Left ventricle myocardium inferior (tissue), 1 donor: Measurements from ENCODE around the gene SON. TPM values are rescaled to one million over a fixed set of nuclear protein-coding genes. Genes with fewer than 3 reads are reported as not detected.
"Not testable (repeated sequence)": the region's sequence is repeated elsewhere in the genome, so short reads cannot be mapped to it uniquely, and the experiment has no call there.

Experiments used
- DNase-seq: peaks from one replicate; pipeline ENCODE4 v3.0.0-alpha.2; 2020
- H3K27ac ChIP-seq: fragments of 200-600 bp; replicated peaks from 2 replicates; pipeline ENCODE4 v1.8.0; 2021
- H3K27me3 ChIP-seq: fragments of 200-600 bp; 2 replicates; pipeline ENCODE4 v1.8.0; 2021; ENCODE audit warnings: low read depth
- H3K36me3 ChIP-seq: fragments of 200-600 bp; 2 replicates; pipeline ENCODE4 v1.8.0; 2021
- H3K4me1 ChIP-seq: fragments of 200-600 bp; 2 replicates; pipeline ENCODE4 v1.8.0; 2021
- H3K4me3 ChIP-seq: fragments of 200-600 bp; 2 replicates; pipeline ENCODE4 v1.8.0; 2021; ENCODE audit warnings: mild to moderate bottlenecking, moderate library complexity
- H3K9me3 ChIP-seq: fragments of 200-600 bp; replicated peaks from 2 replicates; pipeline ENCODE4 v1.8.0; 2021
- CTCF ChIP-seq: fragments of 200-600 bp; IDR thresholded peaks from 2 replicates; pipeline ENCODE4 v1.8.0; 2021; ENCODE audit warnings: antibody characterized with exemption, mild to moderate bottlenecking, borderline replicate concordance
- intact Hi-C: fragments of 100-400 bp; cut with micrococcal nuclease; formaldehyde crosslinking; loops from one replicate; pipeline ENCODE4 v1.11.0; 2022
- total RNA-seq: library from RNA; stranded (reverse); fragmentation: NEBNext Ultra II Directional; extraction: Animal tissue kit (Norgen Biotek cat#: 25700); gene quantifications from one replicate; pipeline ENCODE4 v1.2.1, GENCODE V29; 2021
- donor health status: DM: no; HTN: yes; CAD: no; lungs with severe emphysema.

The SON gene
- total RNA-seq, 1 donor from 2014 or later = 148 TPM

- Histone ChIP-seq H3K36me3 (peaks cover 63% of the 10 kb centered on the region), H3K4me3 (no peak overlapping the region), H3K9me3 (no peaks in the 10 kb centered on the region), H3K27me3 (no peaks in the 10 kb centered on the region), H3K4me1 (no peaks in the 10 kb centered on the region), H3K27ac (no peak overlapping the region)
- no peak for DNase-seq
- TF ChIP-seq CTCF = no peak
- intact Hi-C loops = no loop called here
Observed at GRCh38 chr21:33619726-33620125, 76.9 kb downstream of the SON start.

GRCh38 chr21:33622253-33622652 lies 79.4 kb downstream of the SON start:
- Histone ChIP-seq H3K4me1 (no peaks in the 10 kb centered on the region), H3K4me3 (no peak overlapping the region), H3K27ac (no peak overlapping the region), H3K27me3 (no peaks in the 10 kb centered on the region), H3K36me3 (peaks cover 49% of the 10 kb centered on the region), H3K9me3 (no peaks in the 10 kb centered on the region)
- no peak for TF ChIP-seq CTCF
- no peak for DNase-seq
- intact Hi-C loops = no loop called here

- peaks cover 54% of the 10 kb centered on the region for H3K36me3 ChIP-seq
- H3K27me3 ChIP-seq = not testable (repeated sequence)
Observed at GRCh38 chr21:33626151-33626550, 83.3 kb downstream of the SON start.

More at GRCh38 chr21:33626151-33626550, 83.3 kb downstream of the SON start:
- H3K4me1 ChIP-seq, DNase-seq, H3K4me3 ChIP-seq, H3K27ac ChIP-seq, H3K9me3 ChIP-seq, intact Hi-C loops: not testable (repeated sequence)

Other genes starting within 250 kb of the SON start
- 24.4 TPM for gene IFNAR1, start 218.1 kb upstream of the SON start, total RNA-seq
- 34.6 TPM for gene IFNGR2, start 139.6 kb upstream of the SON start, total RNA-seq
- 37.0 TPM for gene TMEM50B, start 63.1 kb upstream of the SON start, total RNA-seq
- 6.5 TPM for gene DNAJC28, start 51.3 kb upstream of the SON start, total RNA-seq
- 41.5 TPM for gene GART, start 921 bp upstream of the SON start, total RNA-seq
- gene DONSON, start 45.6 kb downstream of the SON start, total RNA-seq = 6.9 TPM
- gene CRYZL1, start 98.7 kb downstream of the SON start, total RNA-seq = 24.9 TPM
- 41.9 TPM for gene ITSN1, start 99.5 kb downstream of the SON start, total RNA-seq